Nephron progenitor cell (in vitro differentiated cells): ENCODE data around the gene RNF32.

Experiments
- DNase-seq: peaks from one replicate; pipeline ENCODE4 v3.0.0; 2021
- H3K27ac Mint-ChIP-seq: 2 replicates; pipeline ENCODE4 v1.8.0; 2021; ENCODE audit warnings: mild to moderate bottlenecking, moderate library complexity, mixed read lengths
- H3K27me3 Mint-ChIP-seq: 2 replicates; pipeline ENCODE4 v1.8.0; 2021; ENCODE audit warnings: mild to moderate bottlenecking, low read depth, mixed read lengths; ENCODE audit not compliant: poor library complexity
- H3K36me3 Mint-ChIP-seq: 2 replicates; pipeline ENCODE4 v1.8.0; 2021; ENCODE audit warnings: low read depth, mixed read lengths
- H3K4me1 Mint-ChIP-seq: 2 replicates; pipeline ENCODE4 v1.8.0; 2021; ENCODE audit warnings: mixed read lengths
- H3K4me3 Mint-ChIP-seq: 2 replicates; pipeline ENCODE4 v1.8.0; 2021; ENCODE audit warnings: mild to moderate bottlenecking, moderate library complexity, mixed read lengths
- H3K9me3 Mint-ChIP-seq: 2 replicates; pipeline ENCODE4 v1.8.0; 2021; ENCODE audit warnings: mild to moderate bottlenecking, moderate library complexity, mixed read lengths
- TF ChIP-seq, protein P1 (sequence below): fragments of 200-600 bp; sonication (generic); IDR thresholded peaks from 2 replicates; pipeline ENCODE4 v1.5.0; 2021; ENCODE audit warnings: antibody characterized with exemption

The RNF32 gene

DNA sequence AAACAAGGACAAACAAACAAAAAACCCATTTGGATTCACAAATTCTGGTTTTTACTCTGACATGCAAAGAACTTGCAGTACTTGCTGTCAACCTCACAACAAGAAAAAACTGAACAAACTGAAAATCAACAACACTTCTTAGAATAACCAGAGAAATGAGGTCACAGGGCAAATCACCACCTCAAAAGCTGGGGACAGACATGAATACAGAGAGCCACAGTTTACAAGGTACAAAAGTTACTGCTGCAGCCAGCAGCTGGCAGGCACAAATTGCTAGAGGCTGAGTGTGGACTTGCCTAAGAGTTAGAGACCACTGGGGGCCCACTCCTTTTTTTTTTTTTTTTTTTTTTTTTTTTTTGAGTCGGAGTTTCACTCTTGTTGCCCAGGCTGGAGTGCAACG, 15.0 kb upstream of the RNF32 start:
- Mint-ChIP-seq H3K9me3 (peaks cover 59% of the 10 kb centered on the region), H3K36me3 (peaks cover 32% of the 10 kb centered on the region), H3K4me1 (peaks cover 4% of the 10 kb centered on the region), H3K27me3 (no peaks in the 10 kb centered on the region), H3K4me3 (no peak overlapping the region), H3K27ac (no peak overlapping the region)
- DNase-seq = no peak
- TF ChIP-seq, protein P1, sequence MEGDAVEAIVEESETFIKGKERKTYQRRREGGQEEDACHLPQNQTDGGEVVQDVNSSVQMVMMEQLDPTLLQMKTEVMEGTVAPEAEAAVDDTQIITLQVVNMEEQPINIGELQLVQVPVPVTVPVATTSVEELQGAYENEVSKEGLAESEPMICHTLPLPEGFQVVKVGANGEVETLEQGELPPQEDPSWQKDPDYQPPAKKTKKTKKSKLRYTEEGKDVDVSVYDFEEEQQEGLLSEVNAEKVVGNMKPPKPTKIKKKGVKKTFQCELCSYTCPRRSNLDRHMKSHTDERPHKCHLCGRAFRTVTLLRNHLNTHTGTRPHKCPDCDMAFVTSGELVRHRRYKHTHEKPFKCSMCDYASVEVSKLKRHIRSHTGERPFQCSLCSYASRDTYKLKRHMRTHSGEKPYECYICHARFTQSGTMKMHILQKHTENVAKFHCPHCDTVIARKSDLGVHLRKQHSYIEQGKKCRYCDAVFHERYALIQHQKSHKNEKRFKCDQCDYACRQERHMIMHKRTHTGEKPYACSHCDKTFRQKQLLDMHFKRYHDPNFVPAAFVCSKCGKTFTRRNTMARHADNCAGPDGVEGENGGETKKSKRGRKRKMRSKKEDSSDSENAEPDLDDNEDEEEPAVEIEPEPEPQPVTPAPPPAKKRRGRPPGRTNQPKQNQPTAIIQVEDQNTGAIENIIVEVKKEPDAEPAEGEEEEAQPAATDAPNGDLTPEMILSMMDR = no peak

- Mint-ChIP-seq H3K9me3 (peaks cover 53% of the 10 kb centered on the region), H3K36me3 (peaks cover 29% of the 10 kb centered on the region), H3K4me3 (no peak overlapping the region), H3K27me3 (no peaks in the 10 kb centered on the region), H3K27ac (no peak overlapping the region), H3K4me1 (peaks cover 4% of the 10 kb centered on the region)
- TF ChIP-seq, protein P1 = no peak
- no peak for DNase-seq
Measured at GRCh38 chr7:156626220-156626895, 14.2 kb upstream of the RNF32 start.

GRCh38 chr7:156628562-156628961, 12.0 kb upstream of the RNF32 start:
- H3K4me3 Mint-ChIP-seq = no peak overlapping the region

DNA sequence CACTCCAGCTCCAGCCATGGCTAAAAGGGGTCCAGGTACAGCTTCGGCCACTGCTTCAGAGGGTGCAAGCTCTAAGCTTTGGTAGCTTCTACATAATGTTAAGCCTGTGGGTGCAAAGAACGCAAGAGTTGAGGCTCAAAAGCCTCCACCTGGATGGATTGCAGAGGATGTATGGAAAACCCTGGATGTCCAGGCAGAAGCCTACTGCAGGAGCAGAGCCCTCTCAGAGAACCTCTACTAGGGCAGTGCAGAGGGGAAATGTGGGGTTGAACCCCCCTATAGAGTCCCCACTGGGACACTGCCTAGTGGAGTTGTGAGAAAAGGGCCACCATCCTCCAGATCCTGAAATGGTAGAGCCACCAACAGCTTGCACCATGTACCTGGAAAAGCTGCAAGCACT, 10.7 kb upstream of the RNF32 start:
- DNase-seq = no peak
- Mint-ChIP-seq H3K36me3 (peaks cover 21% of the 10 kb centered on the region), H3K27ac (no peak overlapping the region), H3K9me3 (peaks cover 30% of the 10 kb centered on the region), H3K27me3 (no peaks in the 10 kb centered on the region), H3K4me1 (peaks cover 4% of the 10 kb centered on the region), H3K4me3 (no peak overlapping the region)
- TF ChIP-seq, protein P1 = no peak

More at GRCh38 chr7:156628562-156628961, 12.0 kb upstream of the RNF32 start:
- no peaks in the 10 kb centered on the region for H3K27me3 Mint-ChIP-seq
- DNase-seq = no peak
- peaks cover 4% of the 10 kb centered on the region for H3K4me1 Mint-ChIP-seq
- H3K27ac Mint-ChIP-seq = peak overlapping the region; percentile 46
- peaks cover 31% of the 10 kb centered on the region for H3K9me3 Mint-ChIP-seq
- TF ChIP-seq, protein P1 = no peak
- peaks cover 21% of the 10 kb centered on the region for H3K36me3 Mint-ChIP-seq

DNA sequence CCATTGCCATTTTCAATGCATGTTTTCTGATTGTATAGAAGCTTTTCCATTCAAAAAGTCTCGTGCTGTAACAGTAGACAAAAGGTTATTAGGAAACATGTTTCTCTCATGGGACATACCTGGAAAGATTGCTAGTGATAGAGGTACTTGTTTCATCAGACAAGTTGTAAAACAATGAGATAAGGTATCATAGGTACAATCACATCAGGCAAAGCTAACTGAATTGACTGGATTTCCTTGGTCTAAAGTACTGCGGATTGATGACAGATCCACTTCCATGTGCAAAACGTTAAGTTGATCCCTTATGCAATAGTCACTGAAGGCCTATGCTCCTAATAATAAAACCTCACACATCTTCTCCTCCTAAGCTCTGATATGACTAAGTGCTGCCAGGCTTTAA, 6.5 kb upstream of the RNF32 start:
- Mint-ChIP-seq H3K36me3 (peaks cover 30% of the 10 kb centered on the region), H3K4me3 (no peak overlapping the region), H3K9me3 (peaks cover 30% of the 10 kb centered on the region), H3K4me1 (no peaks in the 10 kb centered on the region), H3K27ac (no peak overlapping the region), H3K27me3 (peaks cover 2% of the 10 kb centered on the region)
- no peak for DNase-seq
- TF ChIP-seq, protein P1 = no peak
